ENCODE data around the gene ENPP7.

GRCh38 chr17:79783891-79784290, 53.1 kb downstream of the ENPP7 start:
- no peak for TF ChIP-seq CEBPB (IDR thresholded peaks at IDR 0.05; ENCODE audit: low read depth)
- TF ChIP-seq CTCF (IDR thresholded peaks at IDR 0.05 in 2 of 3, conservative IDR thresholded peaks at IDR 0.05 in 1 of 3; ENCODE audit: borderline replicate concordance in 1 of 3, insufficient read depth in 1 of 3, low read depth in 2 of 3, low read length in 2 of 3) = no peak
- no peak for TF ChIP-seq RAD21 (IDR thresholded peaks at IDR 0.05; ENCODE audit: low read depth)
- TF ChIP-seq POLR2AphosphoS5 (IDR thresholded peaks at IDR 0.05; ENCODE audit: low read depth, low read length) = no peak
- TF ChIP-seq POLR2A (IDR thresholded peaks at IDR 0.05; ENCODE audit: borderline replicate concordance, extremely low read depth, insufficient read depth, insufficient read length) = no peak
- TF ChIP-seq EZH2 (IDR thresholded peaks at IDR 0.05) = no peak
- TF ChIP-seq REST (IDR thresholded peaks at IDR 0.05; ENCODE audit: low read depth) = no peak
- no peak for TF ChIP-seq YY1 (IDR thresholded peaks at IDR 0.05; ENCODE audit: extremely low read depth, insufficient replicate concordance, low read depth, low read length)
- no peak for TF ChIP-seq ZBTB33 (IDR thresholded peaks at IDR 0.05; ENCODE audit: extremely low read depth, insufficient replicate concordance, low read length)
